K562 (cell line): ENCODE measurements around the gene FARP2. TPM values are rescaled to one million over a fixed set of nuclear protein-coding genes. Genes with fewer than 3 reads are reported as not detected.
A peak's percentile ranks its signal among the peaks of the same experiment; 100 is the strongest.

Experiments used
- ATAC-seq: fragments of 200-7000 bp; cut with Tn5 transposase; 3 replicates; pipeline ENCODE4 v1.9.1; 2020; ENCODE audit warnings: moderate library complexity
- BruUV-seq: library from RNA; stranded (reverse); fragments of 400-500 nt; replicated peaks from 2 replicates; lab custom pipeline; 2021; lab: Mats Ljungman, UMichigan
- CTCF ChIA-PET: fragments of 300-600 bp; formaldehyde crosslinking; extraction: SDS; loops from one replicate; lab custom pipeline; 2021; ENCODE audit warnings: low intra/inter-chr PET ratio; lab: Yijun Ruan, JAX
- POLR2A ChIA-PET: fragments of 300-600, 350-650 bp; sonication (Branson Sonifier 250); formaldehyde crosslinking; extraction: SDS; loops from one replicate; lab custom pipeline; 2021; ENCODE audit warnings: antibody characterized with exemption, inconsistent platforms; lab: Yijun Ruan, JAX
- DNase-seq, 4 experiments: peaks; one replicate each; pipeline versions ENCODE4 v3.0.0 to v3.0.0-alpha.2; 2011 to 2018; ENCODE audit warnings: low spot score in 3 of 4, mixed read lengths in 3 of 4; ENCODE audit errors: extremely low read depth in 1 of 4
- FAIRE-seq: peaks from 2 replicates; lab custom pipeline; 2011; peaks lifted over from hg19 to GRCh38; lab: Jason Lieb, UNC
- H2AFZ ChIP-seq: 2 replicates; pipeline ENCODE4 v1.6.0; 2011; ENCODE audit warnings: low read depth, low read length, control low read depth, inconsistent platforms
- H3K27ac ChIP-seq: fragments of 200-600 bp; 3 replicates; pipeline ENCODE4 v1.8.0; 2011; ENCODE audit warnings: low read depth, mild to moderate bottlenecking, control low read depth, inconsistent platforms, low read length, moderate library complexity, mixed read lengths; ENCODE audit errors: extremely low read depth
- H3K27me3 ChIP-seq, 2 experiments: fragments of 300-600 bp in 1 of 2; 2 replicates in 1 of 2; 3 replicates in 1 of 2; pipeline versions ENCODE4 v1.6.0 to v1.8.0; 2011; ENCODE audit warnings: inconsistent platforms in 2 of 2, low read length in 2 of 2, mild to moderate bottlenecking in 1 of 2, mixed read lengths in 1 of 2, moderate library complexity in 1 of 2; ENCODE audit not compliant: control insufficient read depth in 2 of 2, insufficient read depth in 2 of 2
- H3K36me3 ChIP-seq: fragments of 300-600 bp; 3 replicates; pipeline ENCODE4 v1.8.0; 2011; ENCODE audit warnings: mild to moderate bottlenecking, low read length, inconsistent platforms; ENCODE audit not compliant: control insufficient read depth, insufficient read depth
- H3K4me1 ChIP-seq, 2 experiments: fragments of 200-600 bp in 1 of 2; replicated peaks in 1 of 2; 2 replicates in 1 of 2; 3 replicates in 1 of 2; pipeline versions ENCODE4 v1.5.1 to v1.8.0; 2011; ENCODE audit warnings: inconsistent platforms in 2 of 2, low read length in 2 of 2, mild to moderate bottlenecking in 1 of 2, mixed read lengths in 1 of 2, moderate library complexity in 1 of 2; ENCODE audit not compliant: control insufficient read depth in 2 of 2, insufficient read depth in 2 of 2
- H3K4me2 ChIP-seq: 2 replicates; pipeline ENCODE4 v1.6.1; 2011; ENCODE audit warnings: low read length, control low read depth, inconsistent platforms, mixed read lengths; ENCODE audit not compliant: insufficient read depth
- H3K4me3 ChIP-seq: fragments of 200-600 bp; sonication (generic), shearing (Covaris generic); 2 replicates; pipeline ENCODE4 v1.5.1; 2016; ENCODE audit warnings: control low read depth, inconsistent platforms
- H3K79me2 ChIP-seq: fragments of 200-600 bp; 3 replicates; pipeline ENCODE4 v1.8.0; 2011; ENCODE audit warnings: low read length, inconsistent platforms; ENCODE audit not compliant: control insufficient read depth, insufficient read depth
- H3K9ac ChIP-seq, 2 experiments: 2 replicates each; pipeline versions ENCODE4 v1.6.0 to v1.6.1; 2011; ENCODE audit warnings: low read depth in 2 of 2, low read length in 2 of 2, control low read depth in 1 of 2, inconsistent platforms in 1 of 2, mild to moderate bottlenecking in 1 of 2, mixed read lengths in 1 of 2; ENCODE audit not compliant: insufficient read depth in 1 of 2
- H3K9me1 ChIP-seq: one replicate; pipeline ENCODE4 v1.6.0; 2011; ENCODE audit warnings: inconsistent platforms, mild to moderate bottlenecking, low read length, moderate library complexity; ENCODE audit not compliant: control insufficient read depth, insufficient read depth
- H3K9me3 ChIP-seq: replicated peaks from 2 replicates; pipeline ENCODE4 v1.5.1; 2011; ENCODE audit warnings: low read depth, low read length, inconsistent platforms; ENCODE audit not compliant: control insufficient read depth, insufficient read depth
- H4K20me1 ChIP-seq: replicated peaks from 2 replicates; pipeline ENCODE4 v1.6.1; 2011; ENCODE audit warnings: low read length, inconsistent platforms, mixed read lengths; ENCODE audit not compliant: control insufficient read depth, insufficient read depth
- ARID3B ChIP-seq: fragments of 250-450 bp; sonication (Bioruptor Pico); IDR thresholded peaks from 2 replicates; pipeline ENCODE4 v1.4.0; 2020; ENCODE audit warnings: borderline replicate concordance
- DIDO1 ChIP-seq: fragments of 450-650 bp; IDR thresholded peaks from 2 replicates; pipeline ENCODE4 v1.6.1; 2016; ENCODE audit warnings: low read depth, missing biosample characterization, missing genetic modification characterization
- KLF6 ChIP-seq: fragments of 250-450 bp; sonication (Bioruptor Pico); IDR thresholded peaks from 2 replicates; pipeline ENCODE4 v1.4.0; 2020; ENCODE audit warnings: mild to moderate bottlenecking, moderate library complexity, borderline replicate concordance
- SMC3 ChIP-seq: conservative IDR thresholded peaks from 2 replicates; pipeline ENCODE4 v1.6.1; 2011; ENCODE audit warnings: low read depth, low read length, improper control_type of control experiment; ENCODE audit not compliant: insufficient read depth
- TBP ChIP-seq: optimal IDR thresholded peaks from 2 replicates; pipeline ENCODE3; 2011; ENCODE audit warnings: low read depth, low read length, improper control_type of control experiment
- XRCC3 ChIP-seq: fragments of 450-650 bp; IDR thresholded peaks from 2 replicates; pipeline ENCODE4 v1.6.1; 2017; ENCODE audit warnings: mild to moderate bottlenecking, moderate library complexity
- ZBTB11 ChIP-seq, 3 experiments: fragments of 200-800 bp in 1 of 3; fragments of 250-450 bp in 1 of 3; fragments of 450-650 bp in 1 of 3; sonication (Bioruptor Pico) in 1 of 3; sonication (Bioruptor generic) in 1 of 3; formaldehyde crosslinking in 1 of 3; IDR thresholded peaks; 2 replicates each; pipeline versions ENCODE4 v1.6.1 to v1.8.0; 2016 to 2022; ENCODE audit warnings: mild to moderate bottlenecking in 2 of 3, missing genetic modification characterization in 2 of 3, missing compliant biosample characterization in 1 of 3, moderate library complexity in 1 of 3
- WGBS: fragments of 100-300 bp; shearing (Covaris generic); methylation state at CpG from one replicate; pipeline ENCODE4 v1.1.6; 2016; ENCODE audit warnings: low coverage, mixed read lengths; ENCODE audit not compliant: insufficient coverage; ENCODE audit errors: missing lambda C conversion rate; 5-methylcytosine and 5-hydroxymethylcytosine counted together
- in situ Hi-C: fragments of 300-500 bp; cut with MboI; formaldehyde crosslinking; loops from 4 replicates; pipeline ENCODE4 v1.15.0; 2018; ENCODE audit warnings: inconsistent platforms, mixed read lengths
- intact Hi-C: fragments of 100-400 bp; cut with micrococcal nuclease; formaldehyde crosslinking; loops from 2 replicates; pipeline ENCODE4 v1.14.2; 2022
- polyA plus RNA-seq, 8 experiments: library from polyadenylated mRNA; depleted of rRNA in 4 of 8; stranded (reverse) in 5 of 8; unstranded in 3 of 8; fragments of >200 nt; fragmentation: Nextera tagmentation in 2 of 8; fragmentation: Illumina TruSeq in 1 of 8; extraction: Ambion mirVana in 2 of 8; extraction: Trizol in 1 of 8; gene quantifications; 2 replicates each; pipeline versions ENCODE4 v1.2.1 to v1.2.3, GENCODE V29; 2011 to 2014; ENCODE audit warnings: inconsistent platforms in 1 of 8, missing spikeins in 1 of 8
- total RNA-seq, 7 experiments: library from RNA; depleted of rRNA in 6 of 7; stranded (reverse); fragments of >200 nt in 6 of 7; fragmentation: Illumina TruSeq in 2 of 7; extraction: Trizol in 2 of 7; gene quantifications; 2 replicates each; pipeline versions ENCODE4 v1.2.1 to v1.2.3, GENCODE V29; 2011 to 2021; ENCODE audit warnings: low replicate concordance in 1 of 7

FARP2 gene
- total and polyA plus RNA-seq, 9 of the 15 experiments (the other 6 are each of a cell fraction or from before 2014, with no cell fraction given), result 4.1 to 38.1 (median 21.1) TPM

- Histone ChIP-seq H3K4me3 (no peak overlapping the region), H3K9me1 (no peaks in the 10 kb centered on the region), H3K27me3 (no peaks in the 10 kb centered on the region), H3K4me1 (no peaks in the 10 kb centered on the region; a peak in 1 of 5 replicates), H4K20me1 (peaks cover 20% of the 10 kb centered on the region; the same call in 1 of the 2 replicates), H3K27ac (no peak overlapping the region), H2AFZ (no peak overlapping the region), H3K4me2 (no peak overlapping the region), H3K79me2 (peaks cover 56% of the 10 kb centered on the region), H3K9me3 (no peaks in the 10 kb centered on the region), H3K36me3 (peaks cover 5% of the 10 kb centered on the region; the same call in 2 of the 3 replicates), H3K9ac (no peak overlapping the region)
- WGBS, result 83% methylated on average over 7 of the region's 7 CpGs
- no peak for DNase-seq
- ChIA-PET POLR2A (interaction anchor here (0.9 kb wide), 1 partner anchor 48 kb away, joined by 3 read pairs; the partner anchor contains the start of gene HDLBP), CTCF (no interaction called here)
- in situ Hi-C loops, result no loop called here
- TF ChIP-seq SMC3 (no peak), ARID3B (CRISPR knock-in tag) (no peak), DIDO1 (tag) (no peak), TBP (no peak), ZBTB11 (CRISPR knock-in tag; IDR thresholded peaks at IDR 0.05) (no peak), KLF6 (CRISPR knock-in tag) (no peak), XRCC3 (no peak)
- intact Hi-C loops, result no loop called here
- no TSS peak for BruUV-seq
- FAIRE-seq, result no peak
- peak; percentile 50; the same call in 2 of the 3 replicates for ATAC-seq
Measured at GRCh38 chr2:241363426-241363825, 7.3 kb downstream of the FARP2 start.
